T-helper 1 cell treated with Interleukin-12 subunit alpha and Interleukin-12 subunit beta and Interleukin-4 antibody, amounts not matched to agents 30 μg/mL and 1 μg/mL, for 36 hours (primary cell): Measurements from ENCODE around the gene RUNX3.

Experiments
- H3K27ac Mint-ChIP-seq: one replicate; pipeline ENCODE4 v1.8.0; 2021; ENCODE audit warnings: mild to moderate bottlenecking, mixed read lengths
- H3K27me3 Mint-ChIP-seq: one replicate; pipeline ENCODE4 v1.8.0; 2021; ENCODE audit warnings: low read depth, mixed read lengths
- H3K36me3 Mint-ChIP-seq: one replicate; pipeline ENCODE4 v1.8.0; 2021; ENCODE audit warnings: low read depth, mixed read lengths
- H3K4me1 Mint-ChIP-seq: one replicate; pipeline ENCODE4 v1.8.0; 2021; ENCODE audit warnings: low read depth, mixed read lengths
- H3K4me3 Mint-ChIP-seq: one replicate; pipeline ENCODE4 v1.8.0; 2021; ENCODE audit warnings: mild to moderate bottlenecking, moderate library complexity, mixed read lengths
- H3K9me3 Mint-ChIP-seq: one replicate; pipeline ENCODE4 v1.8.0; 2021; ENCODE audit warnings: mixed read lengths

RUNX3 gene

GRCh38 chr1:24932725-24933294 is 2.7 kb upstream of the RUNX3 start:
- no peaks in the 10 kb centered on the region for H3K9me3 Mint-ChIP-seq
- peaks cover 43% of the 10 kb centered on the region for H3K36me3 Mint-ChIP-seq
- peaks cover 41% of the 10 kb centered on the region for H3K4me1 Mint-ChIP-seq
- H3K27ac Mint-ChIP-seq: peak overlapping the region; percentile 47
- H3K4me3 Mint-ChIP-seq: peak overlapping the region; percentile 78
- no peaks in the 10 kb centered on the region for H3K27me3 Mint-ChIP-seq

DNA sequence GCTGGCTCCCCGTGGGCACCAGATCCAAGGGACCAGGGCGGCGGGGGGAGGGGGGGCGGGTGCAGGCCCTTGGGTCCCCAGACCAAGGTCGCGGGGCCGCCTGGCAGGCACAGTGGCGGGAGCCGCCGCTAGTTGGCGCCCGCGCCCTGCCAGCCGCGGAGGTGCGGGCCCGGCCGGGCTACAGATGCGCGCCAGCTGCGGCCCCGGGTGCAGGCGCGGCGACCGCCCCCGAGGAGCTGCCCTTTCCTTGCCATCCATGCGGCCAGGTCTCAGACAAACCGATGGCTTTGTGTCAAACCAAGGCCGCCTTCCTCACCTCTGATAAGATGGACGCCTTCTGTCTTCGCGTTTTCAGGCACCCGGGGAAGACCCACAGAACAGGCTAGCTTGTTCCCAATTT is 2.2 kb upstream of the RUNX3 start:
- Mint-ChIP-seq H3K9me3 (no peaks in the 10 kb centered on the region), H3K27me3 (no peaks in the 10 kb centered on the region), H3K36me3 (peaks cover 47% of the 10 kb centered on the region), H3K4me3 (peak overlapping the region; percentile 78), H3K4me1 (peaks cover 43% of the 10 kb centered on the region), H3K27ac (peak overlapping the region; percentile 8)

GRCh38 chr1:24931468-24932231 is 1.6 kb upstream of the RUNX3 start:
- Mint-ChIP-seq H3K9me3 (no peaks in the 10 kb centered on the region), H3K27ac (peak overlapping the region; percentile 71), H3K4me1 (peaks cover 48% of the 10 kb centered on the region), H3K27me3 (no peaks in the 10 kb centered on the region), H3K36me3 (peaks cover 48% of the 10 kb centered on the region), H3K4me3 (peak overlapping the region; percentile 46)

- peak overlapping the region; percentile 72 for H3K27ac Mint-ChIP-seq
- H3K4me3 Mint-ChIP-seq: peak overlapping the region; percentile 67
- peaks cover 52% of the 10 kb centered on the region for H3K36me3 Mint-ChIP-seq
- H3K4me1 Mint-ChIP-seq: peaks cover 52% of the 10 kb centered on the region
- H3K9me3 Mint-ChIP-seq: no peaks in the 10 kb centered on the region
- no peaks in the 10 kb centered on the region for H3K27me3 Mint-ChIP-seq
Observed at GRCh38 chr1:24931146-24931467, 1.0 kb upstream of the RUNX3 start.

GRCh38 chr1:24929398-24930259 is 447 bp downstream of the RUNX3 start:
- Mint-ChIP-seq H3K9me3 (no peaks in the 10 kb centered on the region), H3K27ac (peak overlapping the region; percentile 88), H3K27me3 (no peaks in the 10 kb centered on the region), H3K4me1 (peaks cover 59% of the 10 kb centered on the region), H3K4me3 (peak overlapping the region; percentile 94), H3K36me3 (peaks cover 61% of the 10 kb centered on the region)

- peaks cover 54% of the 10 kb centered on the region for H3K36me3 Mint-ChIP-seq
- peak overlapping the region; percentile 94 for H3K4me3 Mint-ChIP-seq
- no peaks in the 10 kb centered on the region for H3K27me3 Mint-ChIP-seq
- H3K27ac Mint-ChIP-seq: peak overlapping the region; percentile 88
- no peaks in the 10 kb centered on the region for H3K9me3 Mint-ChIP-seq
- peaks cover 55% of the 10 kb centered on the region for H3K4me1 Mint-ChIP-seq
Observed at GRCh38 chr1:24928689-24929397, 1.2 kb downstream of the RUNX3 start.

GRCh38 chr1:24927988-24928688 is 1.9 kb downstream of the RUNX3 start:
- Mint-ChIP-seq H3K36me3 (peaks cover 56% of the 10 kb centered on the region), H3K4me1 (peaks cover 55% of the 10 kb centered on the region), H3K27ac (peak overlapping the region; percentile 88), H3K9me3 (no peaks in the 10 kb centered on the region), H3K27me3 (no peaks in the 10 kb centered on the region), H3K4me3 (peak overlapping the region; percentile 94)

DNA sequence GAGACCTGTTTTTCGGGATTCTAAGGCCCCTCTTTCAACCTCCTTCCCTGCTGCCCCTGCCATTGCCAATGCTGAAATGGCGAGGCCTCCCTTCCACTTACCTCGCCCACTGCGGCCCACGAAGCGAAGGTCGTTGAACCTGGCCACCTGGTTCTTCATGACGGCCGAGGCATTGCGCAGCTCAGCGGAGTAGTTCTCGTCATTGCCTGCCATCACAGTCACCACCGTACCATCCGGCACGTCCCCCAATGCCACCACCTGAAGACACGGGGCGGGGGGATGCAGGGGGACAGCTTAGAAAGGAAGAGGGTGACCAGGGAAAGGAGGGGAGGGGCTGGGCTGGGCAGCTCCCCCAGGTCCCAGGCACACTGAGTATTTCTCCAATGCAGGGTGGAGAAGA is 2.6 kb downstream of the RUNX3 start:
- H3K36me3 Mint-ChIP-seq: peaks cover 55% of the 10 kb centered on the region
- H3K4me1 Mint-ChIP-seq: peaks cover 51% of the 10 kb centered on the region
- peak overlapping the region; percentile 88 for H3K27ac Mint-ChIP-seq
- no peaks in the 10 kb centered on the region for H3K27me3 Mint-ChIP-seq
- no peaks in the 10 kb centered on the region for H3K9me3 Mint-ChIP-seq
- H3K4me3 Mint-ChIP-seq: peak overlapping the region; percentile 94

- peak overlapping the region; percentile 89 for H3K27ac Mint-ChIP-seq
- H3K9me3 Mint-ChIP-seq: no peaks in the 10 kb centered on the region
- H3K27me3 Mint-ChIP-seq: no peaks in the 10 kb centered on the region
- H3K36me3 Mint-ChIP-seq: peaks cover 59% of the 10 kb centered on the region
- H3K4me1 Mint-ChIP-seq: peaks cover 54% of the 10 kb centered on the region
- peak overlapping the region; percentile 94 for H3K4me3 Mint-ChIP-seq
Observed at GRCh38 chr1:24926563-24927249, 3.4 kb downstream of the RUNX3 start.

DNA sequence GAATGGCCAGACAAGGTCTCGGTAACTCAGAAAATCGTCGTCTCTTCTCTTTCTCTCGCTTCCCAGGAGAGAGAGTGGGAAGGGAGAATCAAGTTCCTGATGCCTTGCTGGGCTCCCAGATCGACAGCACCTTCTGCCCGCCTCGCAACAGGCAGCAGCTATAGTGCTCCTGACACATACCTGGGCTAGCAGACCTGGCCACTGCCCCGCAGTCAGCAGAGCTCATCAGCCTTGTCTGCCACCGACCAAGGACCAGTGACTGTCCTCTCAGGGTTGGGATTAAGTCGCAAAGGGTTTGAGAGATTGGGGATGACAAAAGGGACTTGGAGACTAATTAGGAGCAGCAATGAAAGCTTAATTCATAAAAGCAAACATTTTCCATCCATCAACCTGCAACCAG is 4.1 kb downstream of the RUNX3 start:
- Mint-ChIP-seq H3K27me3 (no peaks in the 10 kb centered on the region), H3K4me1 (peaks cover 50% of the 10 kb centered on the region), H3K36me3 (peaks cover 58% of the 10 kb centered on the region), H3K27ac (peak overlapping the region; percentile 89), H3K9me3 (no peaks in the 10 kb centered on the region), H3K4me3 (peak overlapping the region; percentile 94)

DNA sequence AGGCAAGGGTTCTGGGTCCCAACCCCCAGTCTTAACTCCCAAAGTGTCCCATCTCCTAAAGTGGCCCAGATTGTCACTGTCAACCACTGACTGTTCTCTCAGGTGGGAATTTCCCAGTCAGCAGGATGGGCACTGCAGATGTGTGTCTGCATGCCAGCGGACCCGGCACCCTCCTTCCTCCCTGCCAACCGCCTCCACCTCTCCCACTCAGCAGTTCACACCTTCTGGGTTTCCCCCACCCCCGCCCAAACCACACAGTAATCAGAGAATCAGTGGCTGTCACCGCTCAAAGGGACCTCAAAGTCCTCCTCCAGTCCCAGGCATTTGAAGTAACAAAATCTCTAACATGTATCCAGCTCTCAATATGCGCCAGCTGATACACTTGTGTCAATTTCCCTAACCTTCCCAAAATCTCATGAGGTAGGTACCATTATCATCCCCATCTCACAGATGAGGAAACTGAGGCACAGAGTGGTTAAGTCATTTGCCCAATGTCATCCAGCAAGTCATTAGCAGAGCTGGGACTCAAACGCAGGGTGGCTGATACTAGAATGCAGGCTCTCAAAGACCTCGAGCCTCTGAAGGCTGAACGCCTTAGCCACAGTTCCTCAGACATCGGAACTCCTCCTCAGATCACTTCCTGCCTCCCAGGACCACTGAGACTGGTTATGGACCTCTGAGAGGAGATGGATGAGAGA is 4.8 kb downstream of the RUNX3 start:
- H3K27ac Mint-ChIP-seq: peak overlapping the region; percentile 89
- peaks cover 56% of the 10 kb centered on the region for H3K4me1 Mint-ChIP-seq
- H3K4me3 Mint-ChIP-seq: peak overlapping the region; percentile 94
- no peaks in the 10 kb centered on the region for H3K27me3 Mint-ChIP-seq
- no peaks in the 10 kb centered on the region for H3K9me3 Mint-ChIP-seq
- peaks cover 66% of the 10 kb centered on the region for H3K36me3 Mint-ChIP-seq

DNA sequence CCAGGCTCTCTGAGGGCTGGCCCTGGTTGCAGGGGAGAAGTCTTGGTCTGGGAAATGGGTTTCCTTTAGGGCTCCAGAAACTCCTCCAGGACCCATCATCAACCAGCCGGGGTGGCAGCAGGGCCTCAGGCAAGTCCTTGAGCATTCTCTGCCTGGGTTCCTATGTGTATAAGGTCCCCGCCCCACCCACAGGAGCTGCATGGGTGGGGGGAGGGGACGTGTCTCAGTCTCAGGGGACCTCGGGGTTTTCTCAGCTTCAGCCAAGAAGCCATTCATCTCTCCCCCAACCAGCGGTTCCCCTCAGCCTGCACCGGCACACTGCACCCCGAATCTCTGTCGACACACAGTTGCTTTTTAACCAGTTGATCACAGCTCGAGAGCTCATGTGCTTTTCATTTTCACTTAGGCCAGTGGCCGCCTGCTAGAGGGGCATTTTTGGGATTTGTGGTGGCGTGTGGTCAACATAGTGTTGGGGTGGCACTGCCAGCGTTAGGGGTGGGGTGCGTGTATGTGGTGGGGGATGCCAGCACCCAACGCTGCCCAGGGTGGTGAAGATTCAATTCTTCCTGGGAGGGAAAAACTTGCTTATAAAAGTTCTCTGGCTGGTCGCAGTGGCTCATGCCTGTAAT is 6.5 kb downstream of the RUNX3 start:
- peaks cover 61% of the 10 kb centered on the region for H3K4me1 Mint-ChIP-seq
- H3K36me3 Mint-ChIP-seq: peaks cover 69% of the 10 kb centered on the region
- peak overlapping the region; percentile 79 for H3K27ac Mint-ChIP-seq
- no peaks in the 10 kb centered on the region for H3K27me3 Mint-ChIP-seq
- H3K9me3 Mint-ChIP-seq: no peaks in the 10 kb centered on the region
- no peak overlapping the region for H3K4me3 Mint-ChIP-seq
